Iris pigment epithelial cell (primary cell): ENCODE measurements around the gene NCLN.
"Not testable (repeated sequence)": the region's sequence is repeated elsewhere in the genome, so short reads cannot be mapped to it uniquely, and the experiment has no call there.

Experiments used
- DNase-seq: peaks from one replicate; pipeline ENCODE4 v3.0.0-alpha.2; 2011; ENCODE audit warnings: low read depth

Gene NCLN

DNA sequence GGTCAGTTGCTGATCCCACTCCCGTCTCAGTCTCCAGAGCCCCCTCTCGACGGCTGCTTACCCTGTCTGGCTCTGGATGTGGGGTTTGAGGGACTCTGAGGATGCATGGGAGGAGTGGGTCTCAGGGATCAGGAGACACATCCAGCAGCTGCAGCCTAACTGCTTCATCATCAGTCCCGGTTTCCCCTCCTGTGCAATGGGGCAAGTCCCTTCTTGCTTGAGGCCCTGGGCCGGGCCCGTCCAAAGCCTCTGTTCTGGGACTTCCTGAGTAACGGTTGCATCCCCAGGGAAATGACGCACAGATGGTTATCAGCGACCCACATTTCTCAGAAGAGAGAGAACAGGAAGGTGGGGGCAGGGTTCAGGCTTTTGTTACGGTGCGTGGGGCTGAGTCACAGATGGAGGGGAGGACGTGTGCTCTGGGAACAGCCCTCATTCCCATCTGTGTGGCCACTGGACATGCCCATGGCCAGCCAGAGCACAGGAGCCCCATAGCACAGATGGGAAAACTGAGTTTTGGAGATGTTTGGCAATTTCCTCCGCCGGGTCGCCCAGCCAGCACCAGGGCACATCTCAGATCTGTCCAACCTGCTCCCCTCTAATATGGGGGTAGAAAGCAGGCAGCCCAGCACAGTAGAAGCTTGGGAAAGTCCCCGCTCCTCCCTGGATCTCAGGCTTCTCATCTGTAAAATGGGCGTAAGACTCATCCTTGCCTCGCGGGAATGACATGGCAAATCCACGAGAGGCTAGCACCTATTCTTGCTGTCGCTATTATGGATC lies 30.6 kb upstream of the NCLN start:
- DNase-seq = peak; percentile 100

DNA sequence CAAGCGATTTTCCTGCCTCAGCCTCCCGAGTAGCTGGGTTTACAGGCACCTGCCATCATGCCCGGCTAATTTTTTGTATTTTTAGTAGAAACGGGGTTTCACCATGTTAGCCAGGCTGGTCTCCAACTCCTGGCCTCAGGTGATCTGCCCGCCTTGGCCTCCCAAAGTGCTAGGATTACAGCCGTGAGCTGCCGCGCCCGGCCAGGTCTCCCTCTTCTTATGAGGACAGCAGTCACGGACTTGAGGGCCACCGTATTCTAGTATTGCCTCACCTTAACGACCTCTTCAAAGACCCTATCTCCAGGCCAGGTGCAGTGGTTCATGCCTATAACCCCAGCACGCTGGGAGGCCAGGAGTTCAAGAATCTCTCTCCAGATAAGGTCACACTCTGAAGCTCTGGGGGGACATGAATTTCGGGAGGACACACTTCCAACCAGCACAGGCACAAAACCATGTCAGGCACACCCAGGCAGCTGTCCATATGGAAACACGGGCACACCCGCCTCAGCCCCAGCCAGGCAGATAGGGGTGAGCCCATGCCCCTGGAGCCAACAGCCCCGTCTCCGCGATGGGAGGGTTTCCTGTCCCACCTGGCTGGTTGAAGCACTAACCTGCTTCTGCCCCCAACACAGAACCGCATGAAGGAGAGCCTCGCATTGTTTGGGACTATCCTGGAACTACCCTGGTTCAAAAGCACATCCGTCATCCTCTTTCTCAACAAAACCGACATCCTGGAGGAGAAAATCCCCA lies 28.5 kb upstream of the NCLN start:
- no peak for DNase-seq

DNA sequence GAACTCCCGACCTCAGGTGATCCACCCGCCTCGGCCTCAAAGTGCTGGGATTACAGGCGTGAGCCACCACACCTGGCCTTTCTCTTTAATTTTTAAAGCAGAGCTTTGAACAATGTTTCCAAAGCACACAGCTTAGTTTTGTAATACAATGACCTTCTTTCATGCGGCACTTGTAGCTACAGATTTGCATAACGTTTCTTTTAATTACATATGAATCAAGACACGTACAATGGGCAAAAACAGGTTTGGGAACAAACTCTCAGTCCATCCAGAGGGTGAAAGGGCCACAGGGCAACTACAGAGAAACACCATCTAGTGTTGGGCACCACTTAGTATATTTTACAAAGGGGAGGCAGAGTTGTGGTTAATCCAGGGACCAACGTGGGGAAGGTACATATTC lies 26.2 kb upstream of the NCLN start:
- DNase-seq = no peak

DNA sequence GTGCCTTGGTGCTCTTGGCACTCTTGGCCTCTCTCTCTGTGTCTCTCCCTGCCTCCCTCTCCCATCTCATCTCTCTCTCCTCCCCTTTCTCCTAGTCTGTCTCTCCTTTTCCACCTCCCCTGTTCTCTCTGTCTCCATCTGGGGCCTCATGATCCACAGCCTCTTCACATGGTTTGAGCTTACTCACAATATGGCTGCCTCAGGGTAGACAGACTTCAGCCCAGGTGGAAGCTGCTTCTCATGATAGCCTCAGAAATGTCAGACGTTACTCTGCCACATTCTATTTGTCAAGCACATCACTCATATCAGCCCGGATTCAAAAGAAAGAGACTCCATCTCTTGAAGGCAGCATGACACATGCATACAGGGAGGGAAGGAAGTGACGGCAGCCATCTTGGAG lies 25.5 kb upstream of the NCLN start:
- no peak for DNase-seq

DNA sequence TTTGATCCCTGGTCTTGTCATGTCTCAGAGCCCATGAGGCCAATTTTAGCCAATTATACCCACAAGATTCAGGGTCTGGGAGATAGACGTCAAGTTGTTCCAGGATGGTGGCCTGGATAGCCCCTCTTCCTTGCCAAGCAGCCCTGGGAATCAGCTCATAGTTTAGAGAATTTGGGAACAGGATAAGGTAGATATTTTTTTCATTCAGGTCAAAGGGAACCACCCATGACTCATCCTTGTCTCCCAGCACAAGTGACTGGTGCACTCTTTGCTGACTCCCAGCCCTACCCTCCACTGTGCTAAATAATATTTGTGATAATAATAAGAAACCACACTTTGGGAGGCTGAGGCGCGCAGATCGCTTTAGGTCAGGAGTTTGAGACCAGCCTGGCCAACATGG lies 24.3 kb upstream of the NCLN start:
- DNase-seq = peak; percentile 40

DNA sequence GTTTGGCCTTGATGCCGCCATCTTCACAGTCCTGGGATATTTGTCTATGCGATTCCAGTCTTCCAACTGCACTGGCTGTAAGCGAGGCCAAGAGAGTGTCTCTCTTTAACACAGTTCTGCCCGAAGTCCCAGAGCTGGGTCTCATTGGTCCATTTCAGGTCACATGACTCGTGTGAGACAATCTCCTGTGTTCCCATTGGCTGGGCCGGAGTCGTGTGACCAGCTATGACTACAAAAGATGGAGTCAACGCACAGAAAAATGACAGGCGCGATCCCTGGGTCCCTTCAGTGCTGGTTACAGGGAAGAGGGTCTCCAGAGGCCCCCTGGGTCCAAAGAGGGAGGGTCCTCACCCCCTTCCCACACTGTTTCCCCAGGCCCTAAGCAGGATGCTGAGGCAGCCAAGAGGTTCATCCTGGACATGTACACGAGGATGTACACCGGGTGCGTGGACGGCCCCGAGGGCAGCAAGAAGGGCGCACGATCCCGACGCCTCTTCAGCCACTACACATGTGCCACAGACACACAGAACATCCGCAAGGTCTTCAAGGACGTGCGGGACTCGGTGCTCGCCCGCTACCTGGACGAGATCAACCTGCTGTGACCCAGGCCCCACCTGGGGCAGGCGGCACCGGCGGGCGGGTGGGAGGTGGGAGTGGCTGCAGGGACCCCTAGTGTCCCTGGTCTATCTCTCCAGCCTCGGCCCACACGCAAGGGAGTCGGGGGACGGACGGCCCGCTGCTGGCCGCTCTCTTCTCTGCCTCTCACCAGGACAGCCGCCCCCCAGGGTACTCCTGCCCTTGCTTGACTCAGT lies 23.1 kb upstream of the NCLN start:
- DNase-seq = no peak

DNA sequence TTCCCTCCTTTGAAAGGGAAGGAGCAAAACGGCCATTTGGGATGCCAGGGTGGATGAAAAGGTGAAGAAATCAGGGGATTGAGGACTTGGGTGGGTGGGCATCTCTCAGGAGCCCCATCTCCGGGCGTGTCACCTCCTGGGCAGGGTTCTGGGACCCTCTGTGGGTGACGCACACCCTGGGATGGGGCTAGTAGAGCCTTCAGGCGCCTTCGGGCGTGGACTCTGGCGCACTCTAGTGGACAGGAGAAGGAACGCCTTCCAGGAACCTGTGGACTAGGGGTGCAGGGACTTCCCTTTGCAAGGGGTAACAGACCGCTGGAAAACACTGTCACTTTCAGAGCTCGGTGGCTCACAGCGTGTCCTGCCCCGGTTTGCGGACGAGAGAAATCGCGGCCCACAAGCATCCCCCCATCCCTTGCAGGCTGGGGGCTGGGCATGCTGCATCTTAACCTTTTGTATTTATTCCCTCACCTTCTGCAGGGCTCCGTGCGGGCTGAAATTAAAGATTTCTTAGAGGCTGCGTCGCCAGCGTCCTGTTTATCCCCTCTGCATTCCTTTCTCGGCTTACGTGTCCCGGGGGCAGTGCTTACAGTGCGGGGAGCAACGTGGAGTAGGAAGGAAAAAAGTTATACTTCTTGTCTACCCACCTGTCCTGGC lies 22.4 kb upstream of the NCLN start:
- DNase-seq = peak; percentile 44

DNA sequence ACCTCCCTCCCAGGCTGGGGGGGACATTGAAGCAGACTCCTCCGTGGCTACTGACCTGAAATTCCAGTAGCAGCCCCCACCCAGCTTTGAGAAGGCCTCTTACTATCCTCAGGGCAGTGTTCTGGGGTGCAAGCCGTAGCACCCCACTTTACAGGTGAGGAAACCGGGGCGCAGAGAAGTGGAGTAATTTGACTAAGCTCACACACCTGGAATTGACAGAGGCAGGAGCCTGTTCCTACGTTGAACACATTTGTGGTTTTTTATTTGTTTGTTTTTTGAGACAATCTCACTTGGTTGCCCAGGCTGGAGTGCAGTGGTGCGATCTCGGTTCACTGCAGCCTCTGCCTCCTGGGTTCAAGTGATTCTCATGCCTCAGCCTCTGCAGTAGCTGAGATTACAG lies 21.8 kb upstream of the NCLN start:
- DNase-seq = no peak

DNA sequence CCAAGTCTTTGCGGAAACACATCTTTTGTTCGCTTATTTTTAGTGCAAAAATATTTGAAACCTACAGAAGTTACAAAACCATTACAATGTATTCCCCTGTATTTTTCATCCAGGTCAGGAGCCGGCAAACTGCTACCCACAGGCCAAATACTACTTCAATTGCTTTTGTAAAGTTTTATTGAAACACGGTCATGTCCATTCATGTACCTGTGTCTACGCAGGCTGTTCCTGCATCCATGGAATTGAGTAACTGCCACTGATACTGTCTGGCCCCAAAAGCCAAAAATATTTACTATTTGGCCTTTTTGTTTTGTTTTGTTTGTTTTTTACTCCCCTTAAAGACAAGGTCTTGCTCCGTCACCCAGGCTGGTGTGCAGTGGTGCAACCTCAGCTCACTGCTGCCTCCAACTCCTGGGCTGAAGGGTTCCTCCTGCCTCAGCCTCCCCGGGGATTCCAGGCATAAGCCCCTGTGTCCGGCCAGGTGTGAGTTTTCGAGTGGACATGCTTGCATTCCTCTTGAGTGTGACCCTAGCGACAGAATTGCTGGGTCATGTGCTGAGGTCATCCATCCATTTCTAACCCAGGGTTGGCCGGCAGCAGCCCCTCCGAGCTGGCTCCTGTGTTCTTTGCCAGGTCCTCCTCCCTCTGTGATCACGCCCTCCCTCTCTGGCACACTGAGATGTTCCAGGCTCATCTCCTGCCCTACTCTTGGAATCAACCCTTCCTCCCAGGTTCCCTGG lies 18.0 kb upstream of the NCLN start:
- DNase-seq = no peak

DNA sequence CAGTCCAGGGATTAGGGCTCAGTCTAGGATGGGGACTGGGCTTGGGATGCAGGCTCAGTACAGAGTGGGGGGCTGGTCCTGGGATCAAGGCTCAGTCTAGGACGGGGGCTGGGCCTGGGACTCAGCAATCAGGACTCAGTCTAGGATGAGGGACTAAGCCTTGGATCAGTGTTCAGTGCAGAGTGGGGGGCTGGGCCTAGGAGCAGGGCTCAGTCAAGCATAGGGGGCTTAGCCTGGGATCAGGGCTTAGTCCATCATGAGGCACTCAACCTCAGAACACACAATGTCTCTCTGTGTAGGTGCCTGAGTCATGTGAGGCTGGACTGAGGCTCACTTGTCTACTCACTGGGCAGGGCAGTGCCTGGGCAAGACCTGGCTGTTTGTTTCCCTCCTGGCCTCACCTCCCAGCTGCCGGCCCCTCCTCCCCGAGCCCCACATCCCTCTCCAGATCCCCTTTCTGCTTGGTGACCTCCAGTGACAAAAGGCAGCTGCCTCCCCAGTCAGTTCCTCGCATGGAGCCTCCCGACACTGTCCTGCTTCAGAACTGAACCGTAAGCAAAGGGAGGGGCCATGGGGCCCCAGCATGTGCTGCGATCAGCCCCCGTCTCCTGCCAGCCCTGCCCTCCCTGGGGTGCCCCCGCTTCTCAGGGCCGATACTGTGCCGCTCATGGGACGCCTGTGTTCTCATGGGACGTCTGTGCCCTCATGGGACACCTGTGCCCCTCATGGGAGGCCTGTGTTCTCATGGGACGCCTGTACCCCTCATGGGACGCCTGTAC lies 13.6 kb upstream of the NCLN start:
- DNase-seq = no peak

DNA sequence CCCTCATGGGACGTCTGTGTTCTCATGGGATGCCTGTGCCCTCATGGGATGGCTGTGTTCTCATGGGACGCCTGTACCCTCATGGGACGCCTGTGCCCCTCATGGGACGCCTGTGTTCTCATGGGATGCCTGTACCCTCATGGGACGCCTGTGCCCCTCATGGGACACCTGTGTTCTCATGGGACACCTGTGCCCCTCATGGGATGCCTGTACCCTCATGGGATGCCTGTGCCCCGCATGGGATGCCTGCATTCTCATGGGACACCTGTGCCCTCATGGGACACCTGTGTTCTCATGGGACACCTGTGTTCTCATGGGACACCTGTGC lies 13.1 kb upstream of the NCLN start:
- not testable (repeated sequence) for DNase-seq

DNA sequence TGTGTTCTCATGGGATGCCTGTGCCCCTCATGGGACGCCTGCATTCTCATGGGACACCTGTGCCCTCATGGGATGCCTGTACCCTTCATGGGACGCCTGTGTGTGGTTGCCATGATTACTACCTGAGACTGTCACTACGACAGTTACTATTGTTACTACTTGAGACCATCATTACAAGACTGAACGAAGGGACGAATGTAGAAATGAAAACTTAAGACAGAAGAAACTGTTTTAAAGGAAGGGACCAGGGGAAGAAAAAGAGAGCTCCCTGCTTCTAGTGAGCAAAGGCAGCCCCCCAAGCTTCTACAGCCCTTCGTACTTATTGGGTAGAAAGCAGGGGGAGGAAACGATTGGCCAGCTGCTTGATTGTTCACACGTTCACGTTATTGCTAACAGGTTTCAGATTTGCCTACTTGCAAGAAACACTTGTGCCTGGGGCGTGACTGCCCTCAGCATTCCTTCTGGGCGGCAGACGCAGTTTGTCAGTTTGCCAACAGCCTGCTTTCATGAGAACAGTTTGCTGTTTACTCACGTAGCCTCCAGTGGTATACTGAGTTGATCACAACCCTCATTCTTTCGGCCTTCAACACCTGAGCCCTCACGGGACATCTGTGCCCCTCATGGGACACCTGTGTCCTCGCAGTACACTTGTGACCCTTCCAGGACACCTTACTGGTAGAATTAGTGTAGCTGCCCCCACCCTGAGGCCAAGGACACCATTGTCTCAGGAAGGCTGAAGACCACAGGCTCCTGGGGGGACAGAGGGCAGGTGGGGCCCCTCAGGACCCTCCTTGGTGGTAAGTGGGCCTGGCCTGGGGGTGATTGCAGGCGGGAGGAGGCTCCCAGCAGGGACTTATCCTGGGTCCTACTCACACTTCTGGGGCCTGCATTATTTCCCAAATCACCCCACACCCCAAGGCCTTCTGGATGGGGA lies 9.7 kb upstream of the NCLN start:
- DNase-seq = peak; percentile 71

DNA sequence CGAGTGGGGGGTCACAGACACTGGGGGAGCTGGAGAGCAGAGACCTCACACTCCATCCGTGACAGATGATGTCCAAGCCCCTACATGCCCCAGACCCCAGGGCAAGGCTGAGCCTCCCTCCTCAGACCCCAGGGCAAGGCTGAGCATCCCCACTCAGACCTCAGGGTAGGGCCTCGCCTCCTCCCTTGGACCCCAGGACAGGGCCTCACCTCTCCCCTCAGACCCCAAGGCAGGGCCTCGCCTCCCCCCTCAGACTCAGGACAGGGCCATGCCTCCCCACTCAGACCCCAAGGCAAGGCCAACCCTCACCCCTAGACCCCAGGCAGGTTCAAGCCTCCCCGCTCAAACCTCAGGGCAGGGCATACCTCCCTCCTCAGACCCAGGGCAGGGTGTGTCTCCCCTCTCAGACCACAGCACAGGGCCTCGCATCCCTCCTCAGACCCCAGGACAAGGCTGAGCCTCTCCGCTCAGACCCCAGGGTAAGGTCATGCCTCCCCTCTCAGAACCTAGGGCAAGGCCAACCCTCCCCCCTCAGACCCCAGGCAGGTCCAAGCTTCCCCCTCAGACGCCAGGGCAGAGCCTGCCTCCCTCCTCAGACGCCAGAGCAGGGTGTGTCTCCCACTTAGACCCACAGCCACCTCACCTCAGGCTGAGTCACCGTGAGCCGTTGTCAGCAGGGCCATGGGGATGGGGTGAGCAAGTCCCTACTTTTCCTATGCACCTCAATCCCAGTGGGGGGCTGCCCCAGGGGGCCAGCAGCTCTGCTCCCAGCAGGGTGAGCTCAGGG lies 8.8 kb upstream of the NCLN start:
- DNase-seq = peak; percentile 59

DNA sequence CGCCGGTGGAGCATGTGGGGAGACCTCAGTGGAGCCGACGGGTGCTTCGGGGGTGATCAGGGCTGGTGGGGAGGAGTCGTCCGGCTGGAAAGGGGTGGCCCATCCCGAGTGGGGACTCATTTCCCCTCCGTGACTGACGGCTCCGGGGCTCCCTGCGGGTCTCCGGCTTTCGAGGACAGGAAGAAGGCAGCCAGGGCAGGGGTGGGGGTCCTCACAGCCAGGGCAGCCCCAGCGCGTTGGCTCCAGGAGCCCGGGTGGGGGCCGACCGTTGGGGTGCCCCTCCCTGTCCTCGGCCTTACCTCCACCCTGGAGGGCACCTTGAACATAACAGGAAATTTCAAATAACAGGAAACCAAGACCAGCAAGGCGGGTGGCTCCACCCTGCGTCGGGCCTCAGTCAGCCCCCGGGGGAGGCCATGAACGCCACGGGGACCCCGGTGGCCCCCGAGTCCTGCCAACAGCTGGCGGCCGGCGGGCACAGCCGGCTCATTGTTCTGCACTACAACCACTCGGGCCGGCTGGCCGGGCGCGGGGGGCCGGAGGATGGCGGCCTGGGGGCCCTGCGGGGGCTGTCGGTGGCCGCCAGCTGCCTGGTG lies 7.3 kb upstream of the NCLN start, which contains the start of gene S1PR4:
TSS of gene S1PR4 (plus strand) at position 393 of the 596 bp plus-strand sequence. CDS start at position 417, 24 bp downstream.
- no peak for DNase-seq

DNA sequence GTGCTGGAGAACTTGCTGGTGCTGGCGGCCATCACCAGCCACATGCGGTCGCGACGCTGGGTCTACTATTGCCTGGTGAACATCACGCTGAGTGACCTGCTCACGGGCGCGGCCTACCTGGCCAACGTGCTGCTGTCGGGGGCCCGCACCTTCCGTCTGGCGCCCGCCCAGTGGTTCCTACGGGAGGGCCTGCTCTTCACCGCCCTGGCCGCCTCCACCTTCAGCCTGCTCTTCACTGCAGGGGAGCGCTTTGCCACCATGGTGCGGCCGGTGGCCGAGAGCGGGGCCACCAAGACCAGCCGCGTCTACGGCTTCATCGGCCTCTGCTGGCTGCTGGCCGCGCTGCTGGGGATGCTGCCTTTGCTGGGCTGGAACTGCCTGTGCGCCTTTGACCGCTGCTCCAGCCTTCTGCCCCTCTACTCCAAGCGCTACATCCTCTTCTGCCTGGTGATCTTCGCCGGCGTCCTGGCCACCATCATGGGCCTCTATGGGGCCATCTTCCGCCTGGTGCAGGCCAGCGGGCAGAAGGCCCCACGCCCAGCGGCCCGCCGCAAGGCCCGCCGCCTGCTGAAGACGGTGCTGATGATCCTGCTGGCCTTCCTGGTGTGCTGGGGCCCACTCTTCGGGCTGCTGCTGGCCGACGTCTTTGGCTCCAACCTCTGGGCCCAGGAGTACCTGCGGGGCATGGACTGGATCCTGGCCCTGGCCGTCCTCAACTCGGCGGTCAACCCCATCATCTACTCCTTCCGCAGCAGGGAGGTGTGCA lies 6.6 kb upstream of the NCLN start:
- no peak for DNase-seq

DNA sequence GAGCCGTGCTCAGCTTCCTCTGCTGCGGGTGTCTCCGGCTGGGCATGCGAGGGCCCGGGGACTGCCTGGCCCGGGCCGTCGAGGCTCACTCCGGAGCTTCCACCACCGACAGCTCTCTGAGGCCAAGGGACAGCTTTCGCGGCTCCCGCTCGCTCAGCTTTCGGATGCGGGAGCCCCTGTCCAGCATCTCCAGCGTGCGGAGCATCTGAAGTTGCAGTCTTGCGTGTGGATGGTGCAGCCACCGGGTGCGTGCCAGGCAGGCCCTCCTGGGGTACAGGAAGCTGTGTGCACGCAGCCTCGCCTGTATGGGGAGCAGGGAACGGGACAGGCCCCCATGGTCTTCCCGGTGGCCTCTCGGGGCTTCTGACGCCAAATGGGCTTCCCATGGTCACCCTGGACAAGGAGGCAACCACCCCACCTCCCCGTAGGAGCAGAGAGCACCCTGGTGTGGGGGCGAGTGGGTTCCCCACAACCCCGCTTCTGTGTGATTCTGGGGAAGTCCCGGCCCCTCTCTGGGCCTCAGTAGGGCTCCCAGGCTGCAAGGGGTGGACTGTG lies 5.9 kb upstream of the NCLN start:
- DNase-seq = no peak
